GM21528 (cell line): ENCODE results near the gene BRI3.
A peak's percentile ranks its signal among the peaks of the same experiment; 100 is the strongest.

Experiments
- ATAC-seq: cut with Tn5 transposase; IDR thresholded peaks from one replicate; pipeline ENCODE4 v1.9.1; 2021; ENCODE audit warnings: mild to moderate bottlenecking, moderate library complexity; ENCODE audit not compliant: unreplicated experiment, low FRiP score

Gene BRI3

DNA sequence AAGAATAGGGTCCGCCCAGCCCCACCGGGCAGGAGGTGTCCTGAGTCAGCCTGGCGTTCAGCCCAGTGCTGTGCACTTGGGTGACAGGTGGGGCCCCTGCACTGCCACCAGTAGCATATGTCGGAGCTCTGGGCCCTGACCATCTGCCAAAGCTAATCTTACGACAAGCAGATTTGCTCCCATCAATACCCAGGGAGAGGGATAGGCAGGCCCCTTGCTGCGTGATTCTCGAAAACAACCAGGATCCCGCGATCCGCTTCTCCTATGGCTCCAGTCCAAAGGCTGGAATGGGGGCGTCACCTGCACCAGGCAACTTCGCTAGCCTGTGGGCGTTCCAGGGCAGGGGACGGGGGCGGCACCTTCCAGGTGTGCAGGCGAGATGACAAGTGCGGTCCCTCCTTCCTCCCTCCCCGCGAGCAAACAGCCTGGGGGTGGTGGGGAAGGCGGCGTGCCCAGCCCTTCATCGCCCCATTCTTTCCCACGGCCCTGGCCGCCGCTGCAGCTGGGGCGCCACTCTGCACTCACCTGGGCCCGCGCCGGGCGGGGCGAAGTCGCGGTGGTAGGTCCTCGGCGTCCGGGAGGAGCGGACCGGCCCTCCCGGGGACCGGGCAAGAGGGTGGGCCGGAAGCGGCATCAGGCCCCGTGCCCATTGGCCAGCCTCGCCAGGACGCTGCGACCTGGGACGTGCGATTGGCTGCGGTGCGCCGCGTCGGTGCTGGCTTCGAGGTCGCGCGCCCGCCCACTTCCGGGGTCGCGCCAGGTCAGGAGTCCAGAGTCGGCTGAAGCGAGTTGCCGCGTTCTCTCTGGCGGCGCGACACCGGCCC, 29.7 kb upstream of the BRI3 start, which contains the start of gene TECPR1:
Gene TECPR1 (minus strand): TSS at position 632 of the 824 bp plus-strand sequence. CDS start 6,086 bp downstream, outside the sequence.
- peak; percentile 97 for ATAC-seq

DNA sequence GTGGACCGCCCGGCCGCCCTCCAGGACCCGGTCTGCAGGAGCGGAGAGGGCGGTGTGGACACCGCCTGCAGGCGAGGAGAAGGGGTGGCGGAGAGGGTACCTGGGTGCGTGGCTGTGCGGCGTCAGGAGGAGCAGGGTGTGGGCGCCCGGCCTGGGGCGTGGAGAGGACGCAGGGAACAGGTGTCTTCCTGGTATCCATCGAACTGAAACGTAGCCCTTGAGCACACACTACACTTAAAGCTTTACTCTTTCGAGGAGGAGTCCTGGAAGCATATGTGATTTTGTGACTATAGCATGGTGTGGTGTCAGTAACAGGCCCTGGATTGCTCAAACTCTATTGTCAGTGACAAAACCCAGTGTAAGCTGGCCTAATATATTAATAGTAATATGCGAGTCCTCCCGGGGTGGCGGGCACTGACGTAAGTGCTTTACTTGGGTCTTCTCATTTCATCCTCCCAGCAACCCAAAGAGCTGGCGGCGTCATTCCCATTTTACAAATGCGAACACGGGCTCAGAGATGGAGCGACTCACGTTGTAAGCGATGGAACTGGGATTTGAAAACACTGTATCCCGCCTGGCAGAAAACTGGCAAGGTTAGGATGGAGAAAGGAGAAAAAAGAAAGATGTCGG, 28.9 kb upstream of the BRI3 start:
- no peak for ATAC-seq

GRCh38 chr7:98254516-98254915, 27.0 kb upstream of the BRI3 start:
- no peak for ATAC-seq

DNA sequence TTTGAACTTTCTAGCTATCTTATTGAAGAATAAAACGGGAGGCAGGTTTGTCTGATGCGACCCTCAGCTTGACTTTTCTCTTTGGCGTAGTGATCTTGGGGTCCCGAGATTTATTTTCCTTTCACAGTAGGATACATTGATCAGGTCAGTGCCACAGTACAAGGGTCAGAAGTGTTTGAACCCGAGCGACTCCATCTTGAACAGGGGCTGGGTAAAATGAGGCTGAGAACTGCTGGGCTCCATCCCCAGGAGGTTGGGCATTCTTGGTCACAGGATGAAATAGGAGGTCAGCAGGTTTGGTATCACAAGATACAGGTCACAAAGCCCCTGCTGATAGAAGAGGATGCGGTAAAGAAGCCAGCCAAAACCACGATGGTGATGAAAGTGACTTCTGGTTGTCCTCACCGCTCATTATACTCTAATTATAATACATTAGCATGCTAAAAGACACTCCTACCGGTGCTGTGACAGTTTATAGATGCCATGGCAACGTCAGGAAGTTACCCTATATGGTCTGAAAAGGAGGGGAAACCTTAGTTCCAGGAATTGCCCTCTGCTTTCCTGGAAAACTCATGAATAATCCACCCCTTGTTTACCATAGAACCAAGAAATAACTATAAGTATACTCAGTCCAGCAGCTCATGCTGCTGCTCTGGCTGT, 26.4 kb upstream of the BRI3 start:
- no peak for ATAC-seq

DNA sequence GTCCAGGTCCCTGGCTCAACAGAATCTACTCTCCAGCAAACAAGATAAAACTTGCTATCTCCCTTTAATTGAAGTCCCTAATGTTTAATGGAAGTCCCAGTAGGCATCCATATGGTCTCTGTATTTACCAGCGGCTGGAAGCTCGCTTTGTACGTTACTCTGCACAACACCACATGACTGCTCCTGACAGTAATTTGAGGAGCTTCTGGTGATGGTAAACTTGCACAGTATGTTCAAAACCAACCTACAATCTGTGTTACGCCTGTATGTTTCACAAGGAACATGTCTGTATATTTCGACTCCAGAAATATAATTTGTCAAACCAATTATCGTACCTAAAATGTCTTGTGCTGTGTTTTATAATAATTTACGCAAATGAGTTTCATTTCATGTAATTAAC, 25.1 kb upstream of the BRI3 start:
- ATAC-seq = no peak

- no peak for ATAC-seq
Measured at GRCh38 chr7:98257701-98258100, 23.8 kb upstream of the BRI3 start.

DNA sequence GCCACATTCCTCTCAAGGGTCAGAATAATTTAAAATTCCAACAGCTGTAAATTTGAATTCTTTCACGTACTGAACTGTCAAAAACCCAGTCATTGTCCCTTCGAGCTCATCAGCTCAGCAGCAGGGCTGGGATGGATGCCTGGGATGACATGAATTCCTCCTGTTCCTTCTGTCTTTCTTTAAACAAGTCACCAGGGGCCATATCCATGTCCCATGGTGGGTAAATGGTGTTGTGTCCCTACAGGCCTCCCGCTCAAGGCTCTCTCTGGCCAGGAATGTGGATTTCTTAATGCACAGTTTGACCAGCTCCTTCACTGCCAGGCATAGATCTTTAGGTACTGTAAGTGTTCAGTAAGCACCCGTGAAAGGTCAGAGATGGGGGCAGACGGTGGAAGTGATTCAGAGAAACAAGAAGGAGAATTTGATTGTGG, 15.6 kb upstream of the BRI3 start:
- no peak for ATAC-seq

- ATAC-seq = no peak
Measured at GRCh38 chr7:98266840-98267239, 14.6 kb upstream of the BRI3 start.

GRCh38 chr7:98267303-98267702, 14.2 kb upstream of the BRI3 start:
- no peak for ATAC-seq

DNA sequence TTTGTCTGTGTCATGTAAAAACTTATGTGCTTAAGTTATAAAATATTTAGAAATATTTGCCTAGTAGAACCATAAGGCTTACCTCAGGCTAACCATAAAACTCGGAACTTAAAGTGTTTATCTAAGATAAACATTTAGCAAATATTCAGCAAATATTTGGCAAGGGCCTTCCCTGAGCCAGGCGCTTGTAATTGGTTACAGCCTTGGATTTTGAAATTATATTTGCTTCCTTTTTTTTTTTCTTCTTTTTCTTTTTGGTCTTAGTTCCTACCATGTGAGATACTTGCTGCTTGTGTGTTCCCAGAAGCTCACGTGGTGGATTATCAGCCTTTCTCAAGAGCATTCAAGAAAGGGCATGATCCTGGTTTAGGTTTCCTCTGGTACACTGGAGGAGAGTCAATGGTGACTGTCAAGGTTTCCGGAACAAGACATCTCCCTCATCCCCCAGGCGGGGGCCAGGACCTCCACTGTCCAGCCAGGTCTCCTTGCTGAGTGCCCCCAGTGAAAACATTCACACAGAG, 5.2 kb upstream of the BRI3 start:
- ATAC-seq = no peak

GRCh38 chr7:98278408-98278807, 3.1 kb upstream of the BRI3 start:
- no peak for ATAC-seq

- ATAC-seq = no peak
Measured at GRCh38 chr7:98278936-98279335, 2.5 kb upstream of the BRI3 start.

DNA sequence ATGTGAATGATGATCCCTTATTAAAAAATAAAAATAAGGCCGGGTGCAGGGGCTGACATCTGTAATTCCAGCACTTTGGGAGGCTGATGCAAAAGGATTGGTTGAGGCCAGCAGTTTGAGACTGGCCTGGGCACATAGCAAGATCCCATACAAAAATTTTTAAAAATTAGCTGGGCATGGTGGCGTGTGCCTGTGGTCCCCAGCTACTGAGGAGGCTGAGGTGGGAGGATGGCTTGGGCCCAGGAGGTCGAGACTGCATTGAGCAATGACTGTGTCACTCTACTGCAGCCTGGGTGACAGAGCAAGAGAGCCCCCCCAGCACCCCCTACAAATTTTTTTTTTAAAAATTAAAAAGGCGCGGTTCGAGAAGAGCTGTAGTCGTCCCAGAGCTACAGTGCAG, 1.2 kb upstream of the BRI3 start:
- ATAC-seq = no peak

DNA sequence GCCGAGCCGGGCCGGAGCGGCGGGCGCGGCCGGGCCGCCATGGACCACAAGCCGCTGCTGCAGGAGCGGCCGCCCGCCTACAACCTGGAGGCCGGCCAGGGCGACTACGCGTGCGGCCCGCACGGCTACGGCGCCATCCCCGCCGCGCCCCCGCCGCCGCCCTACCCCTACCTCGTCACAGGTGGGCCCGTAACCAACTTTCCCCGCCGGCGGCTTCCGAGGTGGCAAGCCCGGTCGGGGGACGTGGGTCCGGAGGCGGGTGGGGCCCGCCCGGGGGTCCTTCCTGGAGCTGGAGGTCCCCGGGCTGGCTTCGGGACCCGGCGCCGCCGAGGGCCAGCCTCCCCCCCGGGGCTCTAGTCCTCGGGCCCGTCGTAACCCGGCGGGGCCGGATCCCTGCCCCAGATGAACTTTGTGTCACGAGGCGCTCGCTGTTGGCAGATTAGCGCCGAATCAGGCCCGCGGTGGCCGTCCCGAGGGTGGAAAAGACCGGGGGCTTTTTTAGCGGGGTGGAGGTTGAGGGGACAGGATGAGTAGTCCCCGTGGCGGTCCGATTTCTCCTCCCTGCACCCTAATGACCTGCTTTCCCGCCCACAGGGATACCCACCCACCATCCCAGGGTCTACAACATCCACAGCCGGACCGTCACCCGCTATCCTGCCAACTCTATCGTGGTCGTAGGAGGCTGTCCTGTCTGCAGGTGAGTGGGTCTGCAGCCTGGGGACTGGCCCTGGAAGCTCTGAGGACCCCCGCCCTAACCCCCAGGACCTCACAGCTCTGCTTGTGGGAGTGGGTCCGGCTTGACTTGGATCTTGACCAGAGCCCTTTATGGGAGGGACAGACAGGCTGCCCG, 496 bp downstream of the BRI3 start:
- ATAC-seq = peak; percentile 12

DNA sequence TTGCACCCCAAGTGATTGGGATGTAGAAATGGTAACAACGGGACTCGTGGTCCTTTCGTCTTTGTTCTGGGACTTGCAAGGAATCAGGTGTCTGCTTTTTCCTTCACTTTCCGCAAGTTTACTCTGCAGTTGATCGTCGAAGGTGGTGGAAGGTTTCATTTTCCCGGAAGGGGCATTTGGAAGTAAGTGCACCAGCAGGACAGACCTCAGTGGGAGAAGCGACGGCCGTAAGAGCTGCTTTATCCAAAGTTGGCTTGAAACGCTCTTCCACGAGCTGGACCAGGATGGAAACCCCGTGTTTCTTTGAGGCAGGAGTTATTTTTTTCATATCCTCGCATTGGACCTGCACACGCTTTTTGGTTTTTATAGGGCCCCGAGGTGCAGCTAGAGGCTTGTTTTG, 1.2 kb downstream of the BRI3 start:
- no peak for ATAC-seq

GRCh38 chr7:98283127-98283886, 1.8 kb downstream of the BRI3 start:
- ATAC-seq = no peak

GRCh38 chr7:98283887-98284222, 2.4 kb downstream of the BRI3 start:
- no peak for ATAC-seq

- ATAC-seq = no peak
Measured at GRCh38 chr7:98284335-98285036, 3.0 kb downstream of the BRI3 start.
